SK-N-SH treated with all-trans-retinoic acid at 6 μM for 48 hours (cell line): ENCODE data around the gene CNPY3.
A peak's percentile ranks its signal among the peaks of the same experiment; 100 is the strongest.
"Not testable (repeated sequence)": the region's sequence is repeated elsewhere in the genome, so short reads cannot be mapped to it uniquely, and the experiment has no call there.

ENCODE experiments used
- ATAC-seq: fragments of 200-7000 bp; cut with Tn5 transposase; 3 replicates; pipeline ENCODE4 v1.9.1; 2020; ENCODE audit warnings: mild to moderate bottlenecking, moderate library complexity
- BACH2 ChIP-seq: fragments of 250-450 bp; sonication (Bioruptor Pico); IDR thresholded peaks from 2 replicates; pipeline ENCODE4 v1.9.0; 2021; ENCODE audit warnings: mild to moderate bottlenecking, borderline replicate concordance
- CREB5 ChIP-seq: fragments of 250-450 bp; sonication (Bioruptor Pico); IDR thresholded peaks from 2 replicates; pipeline ENCODE4 v1.5.1; 2020; ENCODE audit warnings: low read depth, mild to moderate bottlenecking, moderate library complexity
- CSDC2 ChIP-seq: fragments of 250-450 bp; sonication (Bioruptor Pico); IDR thresholded peaks from 2 replicates; pipeline ENCODE4 v1.5.0; 2020; ENCODE audit warnings: mild to moderate bottlenecking, moderate library complexity
- CSRNP3 ChIP-seq: fragments of 250-450 bp; sonication (Bioruptor Pico); IDR thresholded peaks from 2 replicates; pipeline ENCODE4 v1.5.1; 2021; ENCODE audit warnings: mild to moderate bottlenecking, moderate library complexity
- ESRRG ChIP-seq: fragments of 250-450 bp; sonication (Bioruptor Pico); IDR thresholded peaks from 2 replicates; pipeline ENCODE4 v1.6.1; 2021; ENCODE audit warnings: mild to moderate bottlenecking
- ISL1 ChIP-seq: fragments of 250-450 bp; sonication (Bioruptor Pico); IDR thresholded peaks from 2 replicates; pipeline ENCODE4 v2.1.2; 2022; ENCODE audit warnings: mild to moderate bottlenecking, moderate library complexity
- OSR1 ChIP-seq: fragments of 250-450 bp; sonication (Bioruptor Pico); IDR thresholded peaks from 2 replicates; pipeline ENCODE4 v1.8.0; 2022; ENCODE audit warnings: moderate library complexity, mild to moderate bottlenecking, inconsistent platforms
- PATZ1 ChIP-seq: fragments of 250-450 bp; sonication (Bioruptor Pico); IDR thresholded peaks from 2 replicates; pipeline ENCODE4 v1.8.0; 2020; ENCODE audit warnings: mild to moderate bottlenecking, moderate library complexity, borderline replicate concordance
- POU6F1 ChIP-seq: fragments of 250-450 bp; sonication (Bioruptor Pico); IDR thresholded peaks from 2 replicates; pipeline ENCODE4 v1.8.0; 2021; ENCODE audit warnings: low read depth, mild to moderate bottlenecking, moderate library complexity, borderline replicate concordance
- SNAI2 ChIP-seq: fragments of 250-450 bp; sonication (Bioruptor Pico); IDR thresholded peaks from 2 replicates; pipeline ENCODE4 v1.5.0; 2020; ENCODE audit warnings: mild to moderate bottlenecking, moderate library complexity
- TCF4 ChIP-seq: fragments of 250-450 bp; sonication (Bioruptor Pico); IDR thresholded peaks from 2 replicates; pipeline ENCODE4 v1.8.0; 2021; ENCODE audit warnings: mild to moderate bottlenecking, moderate library complexity, borderline replicate concordance
- TOX ChIP-seq: fragments of 250-450 bp; sonication (Bioruptor Pico); IDR thresholded peaks from 2 replicates; pipeline ENCODE4 v1.8.0; 2021; ENCODE audit warnings: mild to moderate bottlenecking, moderate library complexity, borderline replicate concordance
- TSHZ2 ChIP-seq: fragments of 250-450 bp; sonication (Bioruptor Pico); IDR thresholded peaks from 2 replicates; pipeline ENCODE4 v1.5.0; 2020; ENCODE audit warnings: mild to moderate bottlenecking, moderate library complexity
- ZC3H10 ChIP-seq: fragments of 250-450 bp; sonication (Bioruptor Pico); IDR thresholded peaks from 2 replicates; pipeline ENCODE4 v1.5.1; 2021; ENCODE audit warnings: mild to moderate bottlenecking, moderate library complexity
- ZFP3 ChIP-seq: fragments of 250-450 bp; sonication (Bioruptor Pico); IDR thresholded peaks from 2 replicates; pipeline ENCODE4 v1.5.0; 2020; ENCODE audit warnings: mild to moderate bottlenecking, moderate library complexity
- ZNF565 ChIP-seq: fragments of 450-650 bp; formaldehyde crosslinking; conservative IDR thresholded peaks from 2 replicates; pipeline ENCODE4 v1.5.0; 2020; ENCODE audit warnings: low read depth, mild to moderate bottlenecking, moderate library complexity
- ZNF8 ChIP-seq: fragments of 450-650 bp; formaldehyde crosslinking; IDR thresholded peaks from 2 replicates; pipeline ENCODE4 v1.5.0; 2020; ENCODE audit warnings: mild to moderate bottlenecking, moderate library complexity

Gene CNPY3

GRCh38 chr6:42928986-42929820 is at the start of gene CNPY3:
CNPY3 (plus strand) TSS chr6:42929480; CDS start chr6:42929571, 91 bp downstream.
- 0 out of 2 replicates have a peak, but pooled peaks have one; percentile 14 for TF ChIP-seq ZFP3 (CRISPR knock-in tag)
- TF ChIP-seq PATZ1 (CRISPR knock-in tag), result no peak
- peak; percentile 62; the same call in 1 of the 2 replicates for TF ChIP-seq CSDC2 (CRISPR knock-in tag)

GRCh38 chr6:42880240-42880817 is 49.0 kb upstream of the CNPY3 start:
- ATAC-seq, result not testable (repeated sequence)

More at GRCh38 chr6:42928986-42929820, at the start of gene CNPY3:
- peak; percentile 95 for ATAC-seq

- ATAC-seq, result not testable (repeated sequence)
Observed at GRCh38 chr6:42880871-42881270, 48.4 kb upstream of the CNPY3 start.

- no peak for ATAC-seq
Observed at GRCh38 chr6:42885702-42886101, 43.6 kb upstream of the CNPY3 start.

GRCh38 chr6:42888201-42888600 is 41.1 kb upstream of the CNPY3 start:
- not testable (repeated sequence) for ATAC-seq

More at GRCh38 chr6:42885702-42886101, 43.6 kb upstream of the CNPY3 start:
- TF ChIP-seq ZNF8, result no peak
- no peak for TF ChIP-seq POU6F1
- no peak for TF ChIP-seq SNAI2 (CRISPR knock-in tag)
- TF ChIP-seq ISL1 (CRISPR knock-in tag), result no peak
- TF ChIP-seq TSHZ2, result no peak
- no peak for TF ChIP-seq ESRRG (CRISPR knock-in tag)
- TF ChIP-seq CSRNP3 (CRISPR knock-in tag), result no peak
- no peak for TF ChIP-seq TOX

GRCh38 chr6:42889815-42890214 is 39.5 kb upstream of the CNPY3 start:
- ATAC-seq, result peak; percentile 9; the same call in 2 of the 3 replicates
- TF ChIP-seq ZNF565 (CRISPR knock-in tag), result no peak
- no peak for TF ChIP-seq ZC3H10
- no peak for TF ChIP-seq OSR1 (CRISPR knock-in tag)
- TF ChIP-seq ESRRG (CRISPR knock-in tag), result no peak
- no peak for TF ChIP-seq CSRNP3 (CRISPR knock-in tag)
- TF ChIP-seq ISL1 (CRISPR knock-in tag), result no peak
- TF ChIP-seq CREB5 (CRISPR knock-in tag), result no peak
- no peak for TF ChIP-seq TCF4 (CRISPR knock-in tag)
- TF ChIP-seq BACH2 (CRISPR knock-in tag), result no peak
